Measurements from ENCODE around the gene LRBA. TPM values are rescaled to one million over a fixed set of nuclear protein-coding genes. Genes with fewer than 3 reads are reported as not detected.
"Not testable (repeated sequence)": the region's sequence is repeated elsewhere in the genome, so short reads cannot be mapped to it uniquely, and the experiment has no call there.

The LRBA gene
- total RNA-seq, 2 donors from 2014 or later, result 55.5 to 77.7 TPM

- intact Hi-C loops (cut with DNase I), result no loop called here
- Histone ChIP-seq H3K36me3 (no peaks in the 10 kb centered on the region), H3K9ac (ENCODE audit: low read depth in 2 of 2, low read length in 2 of 2) (no peak overlapping the region), H3K4me3 (no peak overlapping the region), H3K27ac (no peak overlapping the region), H3K9me3 (no peaks in the 10 kb centered on the region), H3K27me3 (no peaks in the 10 kb centered on the region), H3K4me1 (no peaks in the 10 kb centered on the region)
- no peak for TF ChIP-seq CTCF (IDR thresholded peaks at IDR 0.05)
- DNase-seq, result no peak
These were observed 53.5 kb downstream of the LRBA start for GRCh38 chr4:150961566-150961965.

- TF ChIP-seq CTCF (IDR thresholded peaks at IDR 0.05), result peak; percentile 55
- peak; percentile 28 for DNase-seq
These were observed 54.3 kb downstream of the LRBA start for GRCh38 chr4:150960818-150961217.

GRCh38 chr4:150960079-150960478, 55.0 kb downstream of the LRBA start:
- H3K9ac ChIP-seq (ENCODE audit: low read depth in 2 of 2, low read length in 2 of 2), result no peak overlapping the region
- no peak overlapping the region for H3K27ac ChIP-seq
- no peak for DNase-seq

More at GRCh38 chr4:150960818-150961217, 54.3 kb downstream of the LRBA start:
- Histone ChIP-seq H3K4me1 (no peaks in the 10 kb centered on the region), H3K36me3 (no peaks in the 10 kb centered on the region), H3K4me3 (no peak overlapping the region), H3K9ac (ENCODE audit: low read depth in 2 of 2, low read length in 2 of 2) (no peak overlapping the region), H3K9me3 (no peaks in the 10 kb centered on the region), H3K27me3 (no peaks in the 10 kb centered on the region), H3K27ac (no peak overlapping the region)
- intact Hi-C loops (cut with DNase I), result no loop called here

GRCh38 chr4:150957981-150958380, 57.1 kb downstream of the LRBA start:
- H3K27ac ChIP-seq; H3K27me3 ChIP-seq; H3K36me3 ChIP-seq; H3K4me3 ChIP-seq; H3K9me3 ChIP-seq; H3K4me1 ChIP-seq; intact Hi-C loops (cut with DNase I); H3K9ac ChIP-seq (ENCODE audit: low read depth in 2 of 2, low read length in 2 of 2); DNase-seq: not testable (repeated sequence)

More at GRCh38 chr4:150960079-150960478, 55.0 kb downstream of the LRBA start:
- H3K4me3 ChIP-seq, result no peak overlapping the region
- H3K36me3 ChIP-seq, result no peaks in the 10 kb centered on the region
- no peaks in the 10 kb centered on the region for H3K4me1 ChIP-seq
- no peaks in the 10 kb centered on the region for H3K27me3 ChIP-seq
- peak; percentile 36 for TF ChIP-seq CTCF (IDR thresholded peaks at IDR 0.05)
- no peaks in the 10 kb centered on the region for H3K9me3 ChIP-seq
- intact Hi-C loops (cut with DNase I), result no loop called here

- DNase-seq; H3K4me3 ChIP-seq; H3K9me3 ChIP-seq; H3K27ac ChIP-seq; H3K4me1 ChIP-seq; H3K36me3 ChIP-seq; H3K27me3 ChIP-seq; H3K9ac ChIP-seq (ENCODE audit: low read depth in 2 of 2, low read length in 2 of 2); intact Hi-C loops (cut with DNase I): not testable (repeated sequence)
These were observed 58.0 kb downstream of the LRBA start for GRCh38 chr4:150957095-150957494.

- H3K27me3 ChIP-seq; intact Hi-C loops (cut with DNase I); H3K4me3 ChIP-seq; H3K9me3 ChIP-seq; H3K4me1 ChIP-seq; DNase-seq; H3K9ac ChIP-seq (ENCODE audit: low read depth in 2 of 2, low read length in 2 of 2); H3K36me3 ChIP-seq; H3K27ac ChIP-seq: not testable (repeated sequence)
These were observed 61.2 kb downstream of the LRBA start for GRCh38 chr4:150953916-150954315.

- Histone ChIP-seq H3K9ac (ENCODE audit: low read depth in 2 of 2, low read length in 2 of 2) (no peak overlapping the region), H3K27ac (no peak overlapping the region), H3K4me1 (peaks cover 5% of the 10 kb centered on the region), H3K27me3 (no peaks in the 10 kb centered on the region), H3K9me3 (no peaks in the 10 kb centered on the region), H3K36me3 (no peaks in the 10 kb centered on the region), H3K4me3 (no peak overlapping the region)
- no peak for TF ChIP-seq CTCF (IDR thresholded peaks at IDR 0.05)
- DNase-seq, result no peak
- intact Hi-C loops (cut with DNase I), result no loop called here
These were observed 62.8 kb downstream of the LRBA start for GRCh38 chr4:150952167-150952845.

Data from colonic mucosa (tissue), 4 donors.